Muscle of leg (tissue), 11 donors: ENCODE data around the gene AGBL1. TPM values are rescaled to one million over a fixed set of nuclear protein-coding genes. Genes with fewer than 3 reads are reported as not detected.
"Not testable (repeated sequence)": the region's sequence is repeated elsewhere in the genome, so short reads cannot be mapped to it uniquely, and the experiment has no call there.

Experiments used
- DNase-seq: peaks from one replicate; pipeline ENCODE4 v3.0.0; 2013
- H3K27ac ChIP-seq: one replicate; pipeline ENCODE4 v1.5.1; 2013; ENCODE audit warnings: mild to moderate bottlenecking, low read length, control low read depth
- H3K27me3 ChIP-seq: one replicate; pipeline ENCODE4 v1.6.1; 2013; ENCODE audit warnings: low read length; ENCODE audit not compliant: control insufficient read depth, insufficient read depth
- H3K36me3 ChIP-seq: one replicate; pipeline ENCODE4 v1.6.1; 2013; ENCODE audit warnings: low read length; ENCODE audit not compliant: control insufficient read depth, insufficient read depth
- H3K4me1 ChIP-seq: one replicate; pipeline ENCODE4 v1.6.1; 2013; ENCODE audit warnings: low read length; ENCODE audit not compliant: control insufficient read depth, insufficient read depth
- H3K4me3 ChIP-seq: one replicate; pipeline ENCODE4 v1.5.1; 2013; ENCODE audit warnings: low read length, control low read depth
- H3K9me3 ChIP-seq: replicated peaks from 2 replicates; pipeline ENCODE4 v1.6.1; 2013; ENCODE audit warnings: low read depth, low read length; ENCODE audit not compliant: control insufficient read depth
- WGBS: methylation state at CpG from one replicate; pipeline ENCODE4 v1.1.5; 2013; ENCODE audit warnings: missing lambda C conversion rate; ENCODE audit not compliant: insufficient coverage; 5-methylcytosine and 5-hydroxymethylcytosine counted together
- polyA plus RNA-seq, 8 donors: library from polyadenylated mRNA; unstranded; fragments of 120-200 nt; gene quantifications; one replicate each; pipeline versions ENCODE4 v1.2.1 to v1.2.3, GENCODE V29; 2013; ENCODE audit warnings: inconsistent platforms in 1 of 8, low replicate concordance in 1 of 8; ENCODE audit not compliant: insufficient read length in 8 of 8, insufficient read depth in 1 of 8
- total RNA-seq: library from RNA; stranded (reverse); fragments of 120-200 nt; gene quantifications from one replicate; pipeline ENCODE4 v1.2.4, GENCODE V29; 2013

AGBL1 gene
- total and polyA plus RNA-seq, 9 donors, result 6.0 to 18.1 (median 7.9) TPM

DNA sequence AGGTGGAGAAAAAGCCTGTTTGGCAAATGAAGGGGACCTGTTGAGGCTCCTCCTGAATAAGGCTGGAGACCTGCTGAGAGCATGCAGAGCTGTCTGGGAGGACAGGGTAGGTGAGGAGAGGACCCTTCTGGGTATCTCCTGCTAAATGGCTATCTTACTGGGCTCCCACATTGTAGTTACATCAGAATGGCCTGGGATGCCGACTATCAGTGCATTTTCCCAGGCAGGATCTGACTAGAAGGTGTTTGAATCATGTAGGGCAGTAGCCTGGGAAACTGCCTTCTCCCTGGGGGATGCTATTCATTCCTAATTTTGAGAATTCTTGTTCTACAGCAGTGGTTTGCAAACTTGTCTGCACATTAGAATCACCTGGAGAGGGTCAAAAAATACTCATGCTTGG lies 631 bp downstream of the AGBL1 start:
- Histone ChIP-seq H3K36me3 (no peaks in the 10 kb centered on the region), H3K27me3 (no peaks in the 10 kb centered on the region), H3K9me3 (no peaks in the 10 kb centered on the region), H3K27ac (no peak overlapping the region), H3K4me1 (peaks cover 27% of the 10 kb centered on the region), H3K4me3 (peak overlapping the region; percentile 11)
- no CpG with 5 or more reads among the region's 1 CpG for WGBS
- DNase-seq, result no peak

DNA sequence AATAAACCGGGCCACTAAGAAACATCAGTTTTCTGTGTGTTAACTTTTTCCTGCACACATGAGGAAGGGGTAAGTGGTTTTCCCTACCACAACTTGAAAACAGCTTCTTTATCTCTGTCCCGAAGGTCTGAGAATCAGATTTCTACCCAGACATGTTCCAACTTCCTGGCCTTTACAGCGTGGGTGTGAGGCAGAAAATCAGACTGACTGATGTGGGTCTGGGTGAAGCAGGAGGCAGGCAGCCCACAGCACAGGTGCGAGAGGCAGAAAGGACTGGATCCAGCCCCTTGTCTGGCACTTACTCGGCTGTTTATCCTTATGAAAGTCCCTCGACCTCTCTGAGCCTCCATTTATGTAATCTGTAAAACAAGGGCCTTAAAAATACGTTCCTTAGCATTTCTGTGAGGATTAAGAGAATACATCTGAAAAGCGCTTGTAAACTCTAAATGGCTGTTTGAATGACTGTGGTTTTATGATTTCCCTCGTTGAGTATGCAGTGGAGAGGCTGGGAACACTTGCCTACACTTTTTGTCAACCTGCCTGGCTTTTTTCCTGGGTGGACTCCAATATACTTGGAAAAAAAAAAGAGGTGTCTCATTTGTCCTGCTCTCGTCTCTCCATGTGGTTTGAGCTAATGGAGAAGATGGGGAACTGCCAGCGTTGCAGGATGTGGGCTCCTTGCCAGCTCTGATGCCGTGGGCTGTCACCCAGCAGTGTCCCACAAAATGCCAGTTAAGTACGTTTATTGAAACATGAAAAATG lies 3.1 kb downstream of the AGBL1 start:
- Histone ChIP-seq H3K4me3 (no peak overlapping the region), H3K4me1 (peaks cover 19% of the 10 kb centered on the region), H3K9me3 (no peaks in the 10 kb centered on the region), H3K36me3 (no peaks in the 10 kb centered on the region), H3K27ac (no peak overlapping the region), H3K27me3 (no peaks in the 10 kb centered on the region)
- peak; percentile 70 for DNase-seq
- 36% methylated on average over 5 of the region's 13 CpGs for WGBS

DNA sequence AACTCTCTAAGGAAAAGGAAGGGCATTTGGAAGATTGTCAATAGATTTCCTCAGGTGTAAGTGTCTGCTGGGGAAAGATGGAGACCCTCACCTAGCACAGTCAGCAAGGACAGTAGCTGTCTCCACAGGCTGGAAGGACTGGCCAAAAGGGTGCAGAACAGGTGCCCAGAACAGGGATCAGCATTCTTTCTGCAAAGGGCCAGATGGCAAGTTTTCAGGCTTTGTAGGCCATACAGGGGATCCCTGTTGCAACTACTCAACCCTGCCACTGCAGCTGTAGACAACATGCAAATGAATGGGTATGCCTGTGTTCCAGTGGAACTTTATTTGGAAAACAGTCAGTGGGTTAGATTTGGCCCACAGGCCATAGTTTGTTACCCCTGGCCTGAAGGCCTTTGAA lies 8.1 kb downstream of the AGBL1 start:
- Histone ChIP-seq H3K4me3 (no peak overlapping the region), H3K36me3 (no peaks in the 10 kb centered on the region), H3K27ac (no peak overlapping the region), H3K9me3 (no peaks in the 10 kb centered on the region), H3K27me3 (no peaks in the 10 kb centered on the region), H3K4me1 (peaks cover 5% of the 10 kb centered on the region)
- DNase-seq, result no peak

DNA sequence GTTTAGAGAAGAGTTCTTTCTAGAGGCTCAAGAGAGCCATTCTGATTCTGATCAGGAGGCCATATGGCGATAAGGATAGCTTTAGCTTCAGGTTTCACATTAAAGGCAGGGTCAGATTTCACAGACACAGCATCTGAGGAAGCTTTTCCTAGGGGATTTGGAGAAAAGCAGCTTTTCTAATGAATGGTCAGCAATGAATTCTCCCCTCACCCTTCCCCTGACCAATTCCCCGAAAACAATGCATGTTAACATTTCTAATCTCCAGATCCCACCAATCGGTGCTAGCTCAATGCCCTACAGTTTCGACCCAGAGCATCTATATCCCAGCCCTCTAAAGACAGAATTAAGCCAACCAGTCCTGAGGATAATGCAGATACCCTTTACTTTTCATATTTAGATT lies 9.8 kb downstream of the AGBL1 start:
- H3K36me3 ChIP-seq, result no peaks in the 10 kb centered on the region
- H3K4me3 ChIP-seq, result no peak overlapping the region
- 28% methylated on average over 4 of the region's 4 CpGs for WGBS
- H3K27me3 ChIP-seq, result no peaks in the 10 kb centered on the region
- no peaks in the 10 kb centered on the region for H3K9me3 ChIP-seq
- H3K27ac ChIP-seq, result no peak overlapping the region
- peaks cover 2% of the 10 kb centered on the region for H3K4me1 ChIP-seq
- no peak for DNase-seq

DNA sequence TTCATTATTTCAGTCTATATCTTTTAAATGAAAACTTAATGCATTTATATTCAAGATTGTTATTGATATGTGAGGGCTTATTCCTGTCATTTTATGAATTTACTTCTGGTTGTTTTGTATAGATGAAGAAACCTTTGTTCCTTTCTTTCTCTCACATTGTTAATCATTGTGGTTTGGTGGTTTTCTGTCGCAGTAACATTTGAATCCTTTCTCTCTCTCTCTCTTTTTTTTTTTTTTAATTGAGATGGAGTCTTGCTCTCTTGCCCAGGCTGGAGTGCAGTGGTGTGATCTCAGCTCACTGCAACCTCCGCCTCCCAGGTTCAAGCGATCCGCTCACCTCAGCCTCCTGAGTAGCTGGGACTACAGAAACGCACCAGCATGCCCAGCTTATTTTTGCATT lies 22.1 kb downstream of the AGBL1 start:
- Histone ChIP-seq H3K36me3 (no peaks in the 10 kb centered on the region), H3K27ac (no peak overlapping the region), H3K4me3 (no peak overlapping the region), H3K4me1 (no peaks in the 10 kb centered on the region), H3K27me3 (no peaks in the 10 kb centered on the region), H3K9me3 (peaks cover 2% of the 10 kb centered on the region)
- DNase-seq, result no peak
- WGBS, result 91% methylated on average over 4 of the region's 5 CpGs

DNA sequence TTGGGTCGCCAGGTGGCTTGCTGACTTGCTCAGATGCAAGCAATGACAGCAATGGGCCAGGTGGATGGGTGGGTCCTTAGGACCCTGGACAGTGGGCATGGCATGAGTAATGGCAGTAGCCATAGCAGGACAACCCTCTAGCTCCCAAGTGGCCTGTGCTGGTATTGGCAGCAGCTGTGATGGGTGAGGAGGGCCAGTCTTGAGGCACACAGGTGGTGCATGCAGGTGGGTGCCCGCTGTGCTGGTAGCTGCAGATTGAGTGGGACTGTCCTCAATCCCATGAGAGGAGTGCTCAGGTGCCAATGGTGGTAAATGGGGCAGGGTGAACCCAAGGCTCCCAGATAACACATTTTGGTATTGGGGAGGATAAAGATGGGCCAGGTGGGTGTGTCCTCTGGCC lies 24.2 kb downstream of the AGBL1 start:
- Histone ChIP-seq H3K4me3 (no peak overlapping the region), H3K4me1 (no peaks in the 10 kb centered on the region), H3K9me3 (peaks cover 2% of the 10 kb centered on the region), H3K27me3 (no peaks in the 10 kb centered on the region), H3K36me3 (no peaks in the 10 kb centered on the region), H3K27ac (no peak overlapping the region)
- 90% methylated on average over 2 of the region's 2 CpGs for WGBS
- no peak for DNase-seq

GRCh38 chr15:86106306-86106705 lies 26.6 kb downstream of the AGBL1 start:
- Histone ChIP-seq H3K4me1 (no peaks in the 10 kb centered on the region), H3K27ac (no peak overlapping the region), H3K27me3 (no peaks in the 10 kb centered on the region), H3K4me3 (no peak overlapping the region), H3K9me3 (peaks cover 2% of the 10 kb centered on the region), H3K36me3 (no peaks in the 10 kb centered on the region)
- no peak for DNase-seq
- WGBS, result 88% methylated on average over 3 of the region's 4 CpGs

- Histone ChIP-seq H3K4me3 (no peak overlapping the region), H3K27me3 (no peaks in the 10 kb centered on the region), H3K36me3 (no peaks in the 10 kb centered on the region), H3K4me1 (no peaks in the 10 kb centered on the region), H3K27ac (no peak overlapping the region), H3K9me3 (no peaks in the 10 kb centered on the region)
- WGBS, result no CpG with 5 or more reads among the region's 4 CpGs
- DNase-seq, result peak; percentile 53
Measured at GRCh38 chr15:86115145-86115801, 35.6 kb downstream of the AGBL1 start.

DNA sequence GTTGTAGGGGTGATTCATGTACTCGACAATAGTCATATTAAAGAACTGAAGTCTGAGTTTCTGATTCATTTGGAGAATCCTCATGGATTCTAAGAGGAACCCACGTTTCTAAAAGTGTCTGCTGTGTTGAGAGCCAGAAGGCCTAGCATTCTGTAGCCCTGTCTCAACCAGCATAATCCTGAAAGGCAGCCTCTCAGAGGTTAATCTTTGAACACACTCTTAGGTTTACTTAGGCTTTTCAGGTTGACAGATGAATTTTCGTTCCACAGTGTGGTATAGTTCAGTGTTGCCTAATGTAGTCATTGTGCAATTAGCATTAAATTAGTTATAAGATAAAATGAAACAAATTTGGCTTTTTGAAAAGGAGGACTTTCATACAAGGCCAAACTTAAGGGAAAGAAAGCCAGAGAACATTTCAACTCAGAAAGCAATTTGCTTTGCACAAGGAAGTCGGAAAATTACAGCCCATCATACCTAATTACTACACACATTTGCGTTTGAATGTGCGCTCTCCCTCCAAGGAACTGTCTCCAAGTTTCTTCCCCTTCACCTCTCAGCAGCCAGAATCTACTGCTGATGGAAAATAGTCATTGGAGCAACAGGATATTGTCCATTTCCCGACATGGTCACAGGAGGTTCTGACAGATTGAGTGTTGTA lies 42.0 kb downstream of the AGBL1 start:
- no peak overlapping the region for H3K27ac ChIP-seq
- H3K9me3 ChIP-seq, result no peaks in the 10 kb centered on the region
- no peaks in the 10 kb centered on the region for H3K36me3 ChIP-seq
- 34% methylated on average over 5 of the region's 7 CpGs for WGBS
- peak; percentile 21 for DNase-seq
- peaks cover 2% of the 10 kb centered on the region for H3K4me1 ChIP-seq
- H3K27me3 ChIP-seq, result no peaks in the 10 kb centered on the region
- no peak overlapping the region for H3K4me3 ChIP-seq

DNA sequence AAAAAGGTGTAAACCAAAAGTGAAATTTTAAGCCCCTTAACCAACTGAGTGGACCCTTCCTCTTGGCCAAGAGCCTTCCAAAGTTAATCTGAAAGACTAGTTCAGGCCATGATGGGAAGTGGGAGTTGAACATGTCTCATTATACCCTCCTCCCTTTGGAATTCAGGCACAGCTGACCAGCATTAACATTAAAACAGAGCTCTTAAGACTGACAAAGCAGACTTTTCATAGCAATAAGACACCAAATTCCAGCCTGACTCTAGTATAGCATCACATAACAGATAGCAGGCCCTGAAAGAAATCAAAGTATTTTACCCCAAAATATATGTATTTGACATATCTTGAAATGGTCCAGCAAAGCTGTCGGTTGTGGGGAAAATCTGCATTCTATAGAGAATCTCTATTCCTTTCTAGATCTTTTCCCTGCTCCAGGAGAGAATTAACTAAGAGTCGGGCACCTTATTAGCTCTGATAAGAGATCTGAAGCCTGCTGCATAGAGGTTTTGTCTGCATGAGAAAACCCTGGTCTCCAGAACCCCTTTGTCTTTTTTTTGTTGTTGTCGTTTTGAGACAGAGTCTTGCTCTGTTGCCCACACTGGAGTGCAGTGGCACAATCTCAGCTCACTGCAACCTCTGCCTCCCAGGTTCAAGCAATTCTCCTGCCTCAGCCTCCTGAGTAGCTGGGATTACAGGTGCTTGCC lies 43.2 kb downstream of the AGBL1 start:
- not testable (repeated sequence) for H3K9me3 ChIP-seq, H3K36me3 ChIP-seq, H3K27me3 ChIP-seq, H3K4me3 ChIP-seq, DNase-seq, H3K4me1 ChIP-seq
- H3K27ac ChIP-seq, result peak overlapping the region; percentile 17
- no CpG with 5 or more reads among the region's 3 CpGs for WGBS
